ENCODE results near the gene SNRPA. TPM values are rescaled to one million over a fixed set of nuclear protein-coding genes. Genes with fewer than 3 reads are reported as not detected.
"Not testable (repeated sequence)": the region's sequence is repeated elsewhere in the genome, so short reads cannot be mapped to it uniquely, and the experiment has no call there.

Gene SNRPA
- polyA plus RNA-seq, 1 experiment: 167 TPM

- Histone ChIP-seq H3K27me3 (ENCODE audit: control insufficient read depth, insufficient read depth, low read length) (no peaks in the 10 kb centered on the region), H3K4me3 (ENCODE audit: low read depth, low read length) (peak overlapping the region; percentile 83), H3K36me3 (ENCODE audit: control insufficient read depth, insufficient read depth, low read length) (peaks cover 3% of the 10 kb centered on the region; the same call in 1 of the 2 replicates)
- no peak for TF ChIP-seq CTCF (IDR thresholded peaks at IDR 0.05; ENCODE audit: insufficient read depth, low read depth, low read length)
- POLR2A ChIA-PET: interaction anchor here (0.5 to 1.7 kb wide), 5 partner anchors 20 to 500 kb away, joined by 3 to 11 read pairs (median 6); partner anchors contain the start of gene EGLN2
- CTCF ChIA-PET: interaction anchor here (1.0 to 3.8 kb wide), 7 partner anchors 13 to 117 kb away, joined by 3 to 22 read pairs (median 4); partner anchors contain the start of genes COQ8B, EGLN2 and ITPKC
- no peak for DNase-seq (ENCODE audit: low read depth)
Measured at GRCh38 chr19:40778706-40779284, 27.8 kb downstream of the SNRPA start.

- TF ChIP-seq CTCF (IDR thresholded peaks at IDR 0.05; ENCODE audit: insufficient read depth, low read depth, low read length): no peak
- H3K4me3 ChIP-seq (ENCODE audit: low read depth, low read length): no peak overlapping the region
- H3K27me3 ChIP-seq (ENCODE audit: control insufficient read depth, insufficient read depth, low read length): no peaks in the 10 kb centered on the region
- peaks cover 3% of the 10 kb centered on the region; the same call in 1 of the 2 replicates for H3K36me3 ChIP-seq (ENCODE audit: control insufficient read depth, insufficient read depth, low read length)
- ChIA-PET POLR2A (no interaction called here), CTCF (interaction anchor here (1.0 kb wide), 1 partner anchor 12 kb away, joined by 3 read pairs; no protein-coding TSS in a partner anchor)
- DNase-seq (ENCODE audit: low read depth): no peak
Measured at GRCh38 chr19:40780582-40780981, 29.6 kb downstream of the SNRPA start.

- no peak for DNase-seq (ENCODE audit: low read depth)
- Histone ChIP-seq H3K27me3 (ENCODE audit: control insufficient read depth, insufficient read depth, low read length) (no peaks in the 10 kb centered on the region), H3K4me3 (ENCODE audit: low read depth, low read length) (no peak overlapping the region), H3K36me3 (ENCODE audit: control insufficient read depth, insufficient read depth, low read length) (peaks cover 3% of the 10 kb centered on the region; the same call in 1 of the 2 replicates)
- TF ChIP-seq CTCF (IDR thresholded peaks at IDR 0.05; ENCODE audit: insufficient read depth, low read depth, low read length): no peak
- CTCF ChIA-PET: no interaction called here
- POLR2A ChIA-PET: no interaction called here
Measured at GRCh38 chr19:40781140-40781539, 30.1 kb downstream of the SNRPA start.

- POLR2A ChIA-PET: no interaction called here
- TF ChIP-seq CTCF (IDR thresholded peaks at IDR 0.05; ENCODE audit: insufficient read depth, low read depth, low read length): no peak
Measured at GRCh38 chr19:40783711-40784110, 32.7 kb downstream of the SNRPA start.

GRCh38 chr19:40784146-40784545 lies 33.1 kb downstream of the SNRPA start:
- POLR2A ChIA-PET; H3K36me3 ChIP-seq (ENCODE audit: control insufficient read depth, insufficient read depth, low read length); H3K4me3 ChIP-seq (ENCODE audit: low read depth, low read length); DNase-seq (ENCODE audit: low read depth); H3K27me3 ChIP-seq (ENCODE audit: control insufficient read depth, insufficient read depth, low read length); CTCF ChIA-PET: not testable (repeated sequence)

More at GRCh38 chr19:40783711-40784110, 32.7 kb downstream of the SNRPA start:
- Histone ChIP-seq H3K4me3 (ENCODE audit: low read depth, low read length) (no peak overlapping the region), H3K27me3 (ENCODE audit: control insufficient read depth, insufficient read depth, low read length) (no peaks in the 10 kb centered on the region), H3K36me3 (ENCODE audit: control insufficient read depth, insufficient read depth, low read length) (peaks cover 3% of the 10 kb centered on the region)
- no peak for DNase-seq (ENCODE audit: low read depth)
- CTCF ChIA-PET: no interaction called here

- no peak overlapping the region for H3K4me3 ChIP-seq (ENCODE audit: low read depth, low read length)
- no peaks in the 10 kb centered on the region; the same call in none of the 2 replicates for H3K36me3 ChIP-seq (ENCODE audit: control insufficient read depth, insufficient read depth, low read length)
- ChIA-PET CTCF (interaction anchor here (1.1 kb wide), 1 partner anchor 13 kb away, joined by 3 read pairs; the partner anchor contains the start of gene EGLN2), POLR2A (no interaction called here)
- no peaks in the 10 kb centered on the region for H3K27me3 ChIP-seq (ENCODE audit: control insufficient read depth, insufficient read depth, low read length)
- DNase-seq (ENCODE audit: low read depth): no peak
- no peak for TF ChIP-seq CTCF (IDR thresholded peaks at IDR 0.05; ENCODE audit: insufficient read depth, low read depth, low read length)
Measured at GRCh38 chr19:40785526-40785925, 34.5 kb downstream of the SNRPA start.

All from BJ (cell line).